ENCODE measurements around the gene RANBP2.

Gene RANBP2

DNA sequence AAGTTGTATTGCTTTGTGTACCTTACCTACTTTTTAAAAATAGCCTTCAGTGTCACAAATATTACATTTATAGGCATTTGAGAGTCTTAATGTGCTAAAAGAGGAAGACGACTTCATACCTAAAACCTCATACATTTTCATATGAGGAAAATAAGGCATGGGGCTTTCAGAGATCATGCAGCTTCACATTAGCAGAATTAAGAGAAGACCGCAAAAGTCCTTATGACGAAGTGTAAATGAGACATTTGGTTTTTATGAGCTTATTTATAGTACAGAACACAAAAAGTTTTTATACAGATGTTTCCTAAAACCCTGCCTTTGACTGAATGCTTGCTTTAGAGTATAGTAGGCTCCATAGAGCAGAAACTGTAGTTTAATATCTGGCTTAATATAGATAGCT, 57.2 kb downstream of the RANBP2 start:
- DNase-seq (ENCODE audit: low read depth in 3 of 3) = no peak

- no peak for DNase-seq (ENCODE audit: low read depth in 3 of 3)
Observed at GRCh38 chr2:108778857-108779256, 59.6 kb downstream of the RANBP2 start.

DNA sequence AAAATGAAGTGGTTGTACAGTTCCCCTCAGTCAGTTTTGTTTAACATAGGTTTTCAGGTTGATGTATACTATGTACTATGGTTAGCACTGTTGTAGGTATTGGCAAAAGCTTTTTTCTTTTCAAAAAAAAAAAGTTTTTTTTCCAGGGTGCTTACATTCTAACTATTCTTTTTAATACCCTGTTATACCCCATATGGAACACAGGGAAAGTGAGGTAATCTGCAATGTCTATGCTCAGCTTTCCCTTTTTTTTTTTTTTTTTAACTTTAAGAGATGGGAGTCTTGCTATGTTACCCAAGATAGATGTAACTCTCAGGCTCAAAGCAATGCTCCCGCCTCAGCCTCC, 66.7 kb downstream of the RANBP2 start:
- no peak for DNase-seq (ENCODE audit: low read depth in 3 of 3)

DNA sequence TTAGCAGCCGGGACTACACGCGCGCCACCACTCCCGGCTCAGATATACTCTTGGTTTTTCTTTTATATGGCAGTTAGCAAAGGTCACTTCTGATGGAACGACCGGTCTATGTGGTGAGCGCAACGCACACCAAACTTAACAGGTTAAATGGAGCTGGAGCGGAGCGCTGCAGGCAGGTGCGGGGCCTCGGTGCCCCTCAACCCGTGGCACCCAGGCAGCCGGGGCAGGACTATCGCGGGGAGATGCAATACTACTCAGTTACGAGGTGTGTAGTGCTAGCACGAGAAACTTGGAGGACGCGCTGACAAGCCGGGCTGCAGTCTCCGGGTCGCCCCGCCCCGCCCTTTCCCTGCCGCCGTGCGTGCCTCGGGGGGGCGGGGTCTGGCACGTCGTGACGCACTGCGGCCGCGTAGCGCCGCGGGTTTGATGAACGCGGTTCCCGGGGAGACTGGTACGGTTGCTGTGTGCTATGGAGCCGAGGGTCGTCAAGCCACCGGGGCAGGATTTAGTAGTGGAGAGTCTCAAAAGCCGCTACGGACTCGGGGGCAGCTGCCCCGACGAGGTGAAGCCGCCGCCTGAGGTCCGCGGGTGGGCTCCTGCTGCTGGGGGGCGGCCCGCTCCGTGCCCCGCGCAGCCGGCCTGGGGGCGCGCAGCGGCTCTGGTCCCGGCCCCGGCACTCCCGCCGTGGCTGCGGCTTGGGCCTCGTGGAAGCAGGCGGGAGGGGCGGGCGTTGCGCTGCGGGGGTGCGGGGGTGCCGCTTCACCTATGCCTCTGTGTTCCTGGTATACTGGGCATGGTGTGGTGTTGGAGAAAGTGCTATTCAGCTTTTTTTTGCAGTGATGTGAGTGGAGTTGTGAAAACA, 67.3 kb downstream of the RANBP2 start, which contains the start of gene CCDC138:
Gene CCDC138 (plus strand): TSS at position 418 of the 862 bp plus-strand sequence. CDS start 52 bp downstream, at position 470.
- DNase-seq (ENCODE audit: low read depth in 3 of 3) = peak; percentile 83 to 91 (median 85)

DNA sequence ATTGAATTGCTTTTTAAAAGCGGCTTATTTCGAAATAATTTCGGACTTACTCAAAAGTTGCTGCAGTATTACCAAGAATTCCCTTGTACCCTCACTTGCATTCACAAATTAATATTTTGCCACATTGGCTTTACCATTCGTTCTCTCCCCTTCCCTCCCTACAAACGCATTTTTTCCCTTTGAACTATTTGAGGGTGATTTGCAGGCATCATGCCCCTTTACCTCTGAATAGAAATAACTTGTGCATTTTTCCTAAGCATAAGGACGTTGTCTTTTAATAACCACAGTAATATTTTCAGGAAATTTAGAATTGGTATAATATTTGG, 67.9 kb downstream of the RANBP2 start:
- DNase-seq (ENCODE audit: low read depth in 3 of 3) = no peak

- DNase-seq (ENCODE audit: low read depth in 3 of 3) = no peak
Observed at GRCh38 chr2:108803045-108803736, 83.9 kb downstream of the RANBP2 start.

GRCh38 chr2:108805032-108805431, 85.8 kb downstream of the RANBP2 start:
- no peak for DNase-seq (ENCODE audit: low read depth in 3 of 3)

DNA sequence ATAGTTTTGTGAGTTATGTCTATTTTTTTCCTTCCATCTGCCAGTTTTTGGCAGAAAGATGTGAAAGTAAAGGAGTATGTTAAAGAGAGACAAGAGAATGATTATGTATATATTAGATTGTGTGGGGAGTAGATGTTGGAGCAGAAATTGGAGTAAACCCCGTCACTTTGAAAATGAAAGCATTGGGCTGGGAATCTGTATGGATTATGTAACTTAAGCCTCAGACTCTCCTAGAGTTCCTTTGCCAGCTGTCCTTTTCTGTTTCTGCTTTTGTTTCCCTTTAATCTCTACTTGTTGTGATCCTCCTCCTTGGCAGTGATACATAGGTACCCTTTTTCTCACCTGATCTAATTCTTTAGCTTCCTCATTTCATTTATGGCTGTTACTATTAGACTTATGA, 86.5 kb downstream of the RANBP2 start:
- no peak for DNase-seq (ENCODE audit: low read depth in 3 of 3)

- DNase-seq (ENCODE audit: low read depth in 3 of 3) = no peak
Observed at GRCh38 chr2:108806371-108807113, 87.3 kb downstream of the RANBP2 start.

DNA sequence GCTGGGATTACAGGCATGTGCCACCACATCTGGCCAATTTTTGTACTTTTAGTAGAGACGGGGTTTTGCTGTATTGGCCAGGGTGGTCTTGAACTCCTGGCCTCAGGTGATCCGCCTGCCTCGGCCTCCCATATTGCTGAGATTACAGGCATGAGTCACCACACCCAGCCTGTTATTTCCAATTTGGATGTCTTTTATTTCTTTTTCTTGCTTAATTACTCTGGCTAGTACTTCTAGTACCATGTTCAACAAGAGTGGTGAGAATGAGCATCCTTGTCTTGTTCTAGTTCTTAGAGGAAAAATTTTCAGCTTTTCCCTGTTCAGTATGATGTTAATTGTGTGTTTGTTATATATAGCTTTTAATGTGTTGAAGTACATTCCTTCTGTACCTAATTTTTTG, 90.7 kb downstream of the RANBP2 start:
- DNase-seq (ENCODE audit: low read depth in 3 of 3) = no peak

DNA sequence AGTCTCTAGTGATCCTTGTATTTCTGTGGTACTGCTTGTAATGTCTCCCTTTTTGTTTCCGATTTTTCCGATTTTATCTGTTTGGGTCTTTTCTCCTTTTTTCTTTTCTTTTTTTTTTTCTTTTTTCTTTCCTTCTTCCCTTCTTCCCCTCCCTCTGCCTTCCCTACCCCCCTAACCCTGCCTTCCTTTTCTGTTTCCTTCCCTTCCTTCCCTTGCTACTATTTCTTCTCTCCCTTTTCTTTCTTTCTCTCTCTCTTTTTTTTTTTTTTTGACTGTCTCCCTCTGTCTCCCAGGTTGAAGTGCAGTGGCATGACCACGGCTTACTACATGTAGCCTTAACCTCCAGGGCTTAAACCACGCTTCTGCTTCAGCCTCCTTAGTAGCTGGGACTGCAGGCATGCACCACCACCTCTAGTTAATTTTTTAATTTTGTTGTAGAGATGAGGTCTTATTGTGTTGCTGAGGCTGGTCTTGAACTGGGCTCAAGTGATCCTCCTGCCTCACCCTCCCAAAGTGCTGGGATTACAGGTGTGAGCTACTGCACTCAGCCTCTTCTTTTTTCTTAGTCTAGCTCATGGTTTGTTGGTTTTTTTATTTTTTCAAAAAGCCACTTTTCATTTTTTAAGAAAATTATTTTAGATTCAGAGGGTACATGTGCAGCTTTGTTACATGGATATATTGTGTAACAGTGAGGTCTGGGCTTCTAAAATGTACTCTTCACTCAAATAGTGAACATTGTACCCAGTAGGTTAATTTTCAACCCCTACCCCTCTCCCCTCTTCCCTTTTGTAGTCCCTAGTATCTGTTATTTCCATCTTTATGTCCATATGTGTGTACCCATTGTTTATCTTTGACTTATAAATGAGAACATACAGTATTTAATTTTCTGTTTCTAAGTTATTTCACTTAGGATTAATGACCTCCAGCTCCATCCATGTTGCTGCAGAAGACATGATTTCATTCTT, 92.0 kb downstream of the RANBP2 start:
- DNase-seq (ENCODE audit: low read depth in 3 of 3) = no peak

- no peak for DNase-seq (ENCODE audit: low read depth in 3 of 3)
Observed at GRCh38 chr2:108813732-108814131, 94.5 kb downstream of the RANBP2 start.

DNA sequence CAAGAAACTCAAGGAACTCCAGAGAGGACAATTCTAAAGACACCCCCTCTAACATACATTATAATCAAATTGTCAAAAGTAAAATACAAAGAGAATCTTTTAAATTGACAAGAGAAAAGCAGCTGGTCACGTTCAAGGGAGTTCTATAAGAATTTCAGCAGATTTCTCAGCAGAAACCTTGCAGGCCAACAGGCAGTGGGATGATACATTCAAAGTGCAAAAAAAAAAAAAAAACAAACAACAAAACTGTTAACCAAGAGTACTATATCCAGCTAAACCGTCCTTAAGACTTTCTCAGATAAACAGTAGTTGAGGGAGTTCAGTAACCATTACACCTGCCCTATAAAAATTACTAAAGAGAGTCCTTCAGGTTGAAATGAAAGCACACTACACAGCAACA, 101.2 kb downstream of the RANBP2 start:
- no peak for DNase-seq (ENCODE audit: low read depth in 3 of 3)

GRCh38 chr2:108823286-108823685, 104.0 kb downstream of the RANBP2 start:
- DNase-seq (ENCODE audit: low read depth in 3 of 3) = no peak

DNA sequence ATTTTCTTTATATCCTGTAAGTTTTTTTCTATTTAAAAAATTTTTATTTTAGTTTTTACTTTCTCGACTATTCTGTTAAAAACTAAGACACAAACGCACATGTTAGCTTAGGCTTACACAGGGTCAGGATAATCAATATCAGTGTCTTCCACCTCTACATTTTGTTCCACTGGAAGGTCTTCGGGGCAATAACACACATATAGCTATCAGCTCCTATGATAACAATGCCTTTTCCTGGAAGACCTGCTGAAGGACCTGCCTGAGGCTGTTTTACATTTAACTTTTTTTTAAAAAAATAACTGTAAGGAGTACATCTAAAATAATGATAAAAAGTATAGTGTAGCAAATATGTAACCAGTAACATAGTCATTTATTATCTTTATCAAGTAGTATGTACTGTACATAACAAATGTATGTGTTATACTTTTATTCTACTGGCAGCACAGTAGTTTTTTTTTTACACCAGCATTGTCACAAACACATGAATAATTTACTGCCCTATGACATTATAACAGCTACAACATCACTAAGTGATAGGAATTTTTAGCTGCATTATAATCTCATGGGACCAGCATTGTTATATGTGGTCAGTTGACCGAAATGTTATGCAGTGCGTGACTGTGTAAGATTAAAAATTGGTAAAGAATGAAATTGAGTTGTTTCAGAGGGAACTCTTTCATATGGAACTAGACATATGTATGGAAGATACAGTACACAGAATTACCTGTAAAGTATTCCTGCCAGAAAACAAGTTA, 105.2 kb downstream of the RANBP2 start:
- no peak for DNase-seq (ENCODE audit: low read depth in 3 of 3)

GRCh38 chr2:108825254-108825653, 106.0 kb downstream of the RANBP2 start:
- no peak for DNase-seq (ENCODE audit: low read depth in 3 of 3)

- no peak for DNase-seq (ENCODE audit: low read depth in 3 of 3)
Observed at GRCh38 chr2:108825736-108826135, 106.5 kb downstream of the RANBP2 start.

GRCh38 chr2:108829578-108830310, 110.5 kb downstream of the RANBP2 start:
- no peak for DNase-seq (ENCODE audit: low read depth in 3 of 3)

DNA sequence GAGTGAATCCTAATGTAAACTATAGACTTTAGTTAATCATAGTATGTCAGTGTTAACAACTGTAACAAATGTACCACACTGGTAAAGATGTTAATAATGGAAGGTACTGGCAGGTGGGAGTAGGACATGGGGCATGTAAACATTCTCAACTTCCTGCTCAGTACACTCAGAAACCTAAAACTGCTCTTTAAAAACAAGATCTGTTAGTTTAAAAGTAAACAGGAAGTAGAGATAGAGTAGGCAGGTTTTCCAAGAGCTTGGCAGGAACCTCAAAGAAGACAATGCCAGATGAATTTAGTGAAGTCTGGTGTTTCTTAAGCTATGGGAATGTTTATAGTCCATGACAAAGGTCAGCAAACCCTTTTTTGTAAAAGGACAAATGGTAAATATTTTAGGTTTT, 113.9 kb downstream of the RANBP2 start:
- DNase-seq (ENCODE audit: low read depth in 3 of 3) = no peak

DNA sequence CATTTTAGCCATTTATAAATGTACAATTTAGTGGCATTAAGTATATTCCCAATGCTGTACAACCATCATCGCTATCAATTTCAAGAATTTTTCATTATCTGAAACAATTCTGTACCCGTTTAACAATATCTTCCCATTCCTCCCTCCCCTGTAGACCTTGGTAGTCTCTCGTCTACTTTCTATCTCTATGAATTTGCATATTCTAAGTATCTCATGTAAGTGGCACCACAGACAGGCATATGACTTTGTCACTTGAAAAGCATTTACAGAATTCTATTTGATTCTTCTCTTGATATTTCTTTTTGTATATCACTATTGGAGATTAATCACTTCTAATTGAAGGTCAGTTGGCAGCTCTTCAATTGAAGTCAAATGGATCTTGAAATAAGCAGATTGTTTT, 115.3 kb downstream of the RANBP2 start:
- DNase-seq (ENCODE audit: low read depth in 3 of 3) = no peak
